ENCODE data around the gene ESRRA. TPM values are rescaled to one million over a fixed set of nuclear protein-coding genes. Genes with fewer than 3 reads are reported as not detected.

ESRRA gene
- total and polyA plus RNA-seq, 2 of the 13 experiments (the other 11 are each of a cell fraction or from before 2014, with no cell fraction given): 18.1 to 36.3 TPM

GRCh38 chr11:64287676-64288352, 17.5 kb upstream of the ESRRA start:
- Histone ChIP-seq H3K4me3 (replicated peaks in 1 of 3; ENCODE audit: insufficient read depth in 1 of 3, low read depth in 2 of 3, low read length in 3 of 3) (no peak overlapping the region), H3K4me2 (ENCODE audit: low read depth, low read length) (no peak overlapping the region), H3K9me3 (ENCODE audit: low read length) (no peaks in the 10 kb centered on the region), H4K20me1 (ENCODE audit: insufficient read depth, low read length) (no peaks in the 10 kb centered on the region), H3K27me3 (ENCODE audit: control insufficient read depth in 1 of 2, insufficient read depth in 2 of 2, low read length in 2 of 2) (peaks cover 9 to 26% of the 10 kb centered on the region in 2 experiments), H3K4me1 (ENCODE audit: insufficient read depth, low read length) (peaks cover 28% of the 10 kb centered on the region; the same call in 1 of the 2 replicates), H3K79me2 (ENCODE audit: insufficient read depth, low read length) (no peaks in the 10 kb centered on the region), H2AFZ (ENCODE audit: low read length) (no peak overlapping the region), H3K27ac (ENCODE audit: extremely low read length, insufficient read depth, low read length) (no peak overlapping the region), H3K36me3 (replicated peaks in 1 of 2; ENCODE audit: control insufficient read depth in 1 of 2, insufficient read depth in 2 of 2, low read length in 2 of 2) (no peaks in the 10 kb centered on the region), H3K9ac (ENCODE audit: insufficient read depth, low read depth, low read length) (no peak overlapping the region)
- intact Hi-C loops (cut with micrococcal nuclease; ENCODE audit: unreplicated experiment) (no loop called here), in situ Hi-C loops (cut with HindIII; ENCODE audit: extremely low pct_ligation_motif_present, low pct_unique_long_range_greater_than_20kb) (no loop called here)
- 95% methylated on average over 18 of the region's 33 CpGs for WGBS (ENCODE audit: low lambda C conversion rate)
- no peak for TF ChIP-seq PRDM4 (CRISPR knock-in tag; IDR thresholded peaks at IDR 0.05; ENCODE audit: borderline replicate concordance)
- TF ChIP-seq ZNF142 (CRISPR knock-in tag; IDR thresholded peaks at IDR 0.05): no peak
- 0 out of 2 replicates have a peak, but pooled peaks have one; percentile 39 for TF ChIP-seq HNRNPL (IDR thresholded peaks at IDR 0.05; ENCODE audit: low read depth, low read length)
- TF ChIP-seq, protein P1, sequence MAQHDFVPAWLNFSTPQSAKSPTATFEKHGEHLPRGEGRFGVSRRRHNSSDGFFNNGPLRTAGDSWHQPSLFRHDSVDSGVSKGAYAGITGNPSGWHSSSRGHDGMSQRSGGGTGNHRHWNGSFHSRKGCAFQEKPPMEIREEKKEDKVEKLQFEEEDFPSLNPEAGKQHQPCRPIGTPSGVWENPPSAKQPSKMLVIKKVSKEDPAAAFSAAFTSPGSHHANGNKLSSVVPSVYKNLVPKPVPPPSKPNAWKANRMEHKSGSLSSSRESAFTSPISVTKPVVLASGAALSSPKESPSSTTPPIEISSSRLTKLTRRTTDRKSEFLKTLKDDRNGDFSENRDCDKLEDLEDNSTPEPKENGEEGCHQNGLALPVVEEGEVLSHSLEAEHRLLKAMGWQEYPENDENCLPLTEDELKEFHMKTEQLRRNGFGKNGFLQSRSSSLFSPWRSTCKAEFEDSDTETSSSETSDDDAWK (CRISPR knock-in tag; IDR thresholded peaks at IDR 0.05): no peak
- TF ChIP-seq HNRNPLL (IDR thresholded peaks at IDR 0.05; ENCODE audit: low read depth, low read length, poor library complexity, severe bottlenecking): peak; percentile 15
- no peak for TF ChIP-seq ZNF431 (CRISPR knock-in tag; IDR thresholded peaks at IDR 0.05; ENCODE audit: borderline replicate concordance, low read depth)
- POLR2A ChIA-PET: no interaction called here
- DNase-seq (ENCODE audit: low spot score) (no peak), ATAC-seq (no peak), FAIRE-seq (no peak)
- CTCF ChIA-PET (ENCODE audit: low intra/inter-chr PET ratio, low total read pairs): no interaction called here
- BruUV-seq (replicated peaks): no TSS peak
